NCI-H1417 treated with DMSO at 0.1 percent for 48 hours (cell line): ENCODE measurements around the gene SNRNP35.
"Not testable (repeated sequence)": the region's sequence is repeated elsewhere in the genome, so short reads cannot be mapped to it uniquely, and the experiment has no call there.

Source experiments
- DNase-seq: peaks from one replicate; lab custom pipeline; 2025; lab: John Stamatoyannopoulos, UW

The SNRNP35 gene

DNA sequence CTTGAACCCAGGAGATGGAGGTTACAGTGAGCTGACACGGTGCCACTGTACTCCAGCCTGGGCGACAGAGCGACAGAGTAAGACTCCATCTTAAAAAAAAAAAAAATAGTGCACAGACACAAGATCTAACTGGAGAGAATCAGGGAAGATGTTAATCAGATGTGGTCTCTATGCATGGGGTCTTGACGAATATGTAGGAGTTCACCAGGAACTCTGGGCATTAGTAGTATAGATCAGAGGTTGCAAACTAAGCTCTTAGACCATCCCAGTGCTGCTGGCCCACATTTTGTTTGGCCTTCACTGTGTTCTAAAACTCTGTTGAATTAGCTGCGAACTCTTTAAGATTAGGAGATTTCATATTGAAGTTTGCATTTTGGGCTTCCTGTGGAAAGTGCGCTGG, 31.6 kb downstream of the SNRNP35 start:
- no peak for DNase-seq

DNA sequence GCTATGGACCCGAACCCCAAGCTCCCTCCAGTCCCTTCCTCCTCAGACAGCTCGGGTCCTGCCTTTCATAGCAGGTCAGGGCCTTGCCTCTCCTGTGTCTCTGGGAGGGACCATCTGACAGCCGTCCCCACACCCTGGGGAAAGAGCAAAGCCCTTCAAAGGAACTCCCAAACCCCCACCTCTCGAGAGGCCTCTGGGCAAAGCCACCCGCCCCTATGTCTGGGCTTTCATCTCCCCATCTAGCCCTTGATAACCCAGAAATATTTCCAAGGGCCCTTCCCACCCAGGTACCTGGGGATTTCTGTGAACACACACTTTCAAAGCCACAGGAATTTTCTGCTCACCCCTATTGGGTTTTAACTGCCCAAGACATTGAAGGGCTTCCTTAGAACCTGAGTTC, 32.1 kb downstream of the SNRNP35 start:
- DNase-seq, result no peak

DNA sequence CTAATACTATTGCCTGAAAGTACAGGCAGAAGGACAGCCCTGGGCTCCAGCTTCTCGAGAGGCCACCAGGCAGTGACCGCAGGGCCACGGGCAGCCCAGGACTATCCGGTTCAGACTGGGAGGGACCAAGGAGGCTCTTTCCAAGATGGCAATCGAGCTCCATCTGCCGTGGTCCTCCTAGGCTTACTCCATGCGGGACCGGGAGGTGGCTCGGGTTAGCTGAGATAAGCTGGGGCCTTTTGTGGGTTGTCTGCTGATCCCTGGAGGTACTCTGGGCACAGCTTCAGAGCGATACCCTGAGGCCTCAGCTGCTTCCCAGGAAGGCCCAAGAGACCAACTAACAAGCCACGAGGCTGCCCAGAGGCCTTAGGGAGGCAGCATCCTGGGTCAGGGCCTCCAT, 33.1 kb downstream of the SNRNP35 start:
- no peak for DNase-seq

DNA sequence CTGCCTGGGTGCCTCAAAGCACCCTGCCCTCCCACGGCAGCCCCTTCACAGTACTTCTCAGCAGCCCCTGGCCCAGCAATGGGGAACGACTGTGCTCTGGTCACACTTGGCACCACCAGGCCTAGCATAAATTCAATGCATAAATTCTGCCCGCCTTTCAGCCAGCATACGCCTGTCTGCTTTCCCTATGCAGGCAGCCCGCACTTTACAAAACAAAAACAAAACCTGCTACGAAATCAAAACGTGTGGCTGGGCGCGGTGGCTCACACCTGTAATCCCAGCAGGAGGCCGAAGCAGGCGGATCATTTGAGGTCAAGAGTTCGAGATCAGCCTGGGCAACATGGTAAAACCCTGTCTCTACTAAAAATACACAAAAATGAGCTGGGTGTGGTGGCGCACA, 33.5 kb downstream of the SNRNP35 start:
- DNase-seq, result no peak

DNA sequence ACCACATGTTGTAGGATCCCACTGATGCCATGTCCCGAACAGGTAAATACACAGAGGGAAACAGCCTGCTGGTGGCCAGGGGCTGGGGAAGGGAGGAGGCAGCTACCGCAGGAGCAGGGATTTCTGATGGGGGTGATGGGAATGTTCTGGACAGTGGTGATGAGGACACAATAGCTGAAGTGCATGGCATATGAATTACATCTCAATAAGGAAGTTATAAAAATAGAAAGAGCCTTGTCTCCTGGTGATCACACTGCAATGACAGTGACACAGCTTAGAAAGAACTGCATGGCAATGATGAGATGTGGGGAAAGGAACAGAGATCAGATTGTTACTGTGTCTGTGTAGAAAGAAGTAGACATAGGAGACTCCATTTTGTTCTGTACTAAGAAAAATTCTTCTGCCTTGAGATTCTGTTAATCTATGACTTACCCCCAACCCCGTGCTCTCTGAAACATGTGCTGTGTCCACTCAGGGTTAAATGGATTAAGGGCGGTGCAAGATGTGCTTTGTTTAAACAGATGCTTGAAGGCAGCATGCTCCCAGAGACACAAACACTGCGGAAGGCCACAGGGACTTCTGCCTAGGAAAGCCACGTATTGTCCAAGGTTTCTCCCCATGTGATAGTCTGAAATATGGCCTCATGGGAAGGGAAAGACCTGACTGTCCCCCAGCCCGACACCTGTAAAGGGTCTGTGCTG, 34.5 kb downstream of the SNRNP35 start:
- DNase-seq, result not testable (repeated sequence)

DNA sequence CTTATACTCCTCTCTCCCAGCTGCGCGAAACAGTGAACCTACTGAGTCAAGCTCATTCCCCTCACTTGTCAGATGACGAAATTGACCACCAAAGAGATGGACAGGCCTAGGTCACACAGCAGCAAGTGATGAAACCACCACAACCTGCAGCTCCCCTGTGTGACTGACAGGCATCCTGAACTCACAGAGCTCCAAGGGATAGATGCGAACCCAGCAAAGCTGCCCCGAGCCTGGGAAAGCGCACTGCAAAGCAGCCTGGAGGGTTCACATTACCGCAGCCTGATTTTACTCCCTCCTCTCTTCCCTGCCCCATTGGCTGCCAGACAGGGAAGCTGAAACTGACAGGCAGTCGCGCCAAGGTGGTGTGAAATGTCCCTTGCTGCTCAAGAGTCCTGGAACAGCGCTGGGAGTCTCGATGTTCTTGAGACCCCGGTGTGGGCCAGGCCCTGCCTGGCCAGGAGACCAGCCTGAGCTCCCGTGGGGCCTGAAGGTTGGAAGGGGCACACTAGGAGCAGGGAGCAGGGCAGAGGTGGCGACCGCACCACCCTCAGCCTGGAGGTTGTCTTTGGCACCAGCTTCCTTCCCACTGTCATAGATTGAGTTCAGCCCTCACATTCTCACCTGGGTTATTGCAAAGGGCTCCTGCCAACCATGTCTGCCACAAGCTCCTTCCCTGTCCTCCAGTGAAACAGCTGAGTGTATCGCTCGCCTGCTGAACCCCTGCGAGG, 36.3 kb downstream of the SNRNP35 start:
- DNase-seq, result no peak

DNA sequence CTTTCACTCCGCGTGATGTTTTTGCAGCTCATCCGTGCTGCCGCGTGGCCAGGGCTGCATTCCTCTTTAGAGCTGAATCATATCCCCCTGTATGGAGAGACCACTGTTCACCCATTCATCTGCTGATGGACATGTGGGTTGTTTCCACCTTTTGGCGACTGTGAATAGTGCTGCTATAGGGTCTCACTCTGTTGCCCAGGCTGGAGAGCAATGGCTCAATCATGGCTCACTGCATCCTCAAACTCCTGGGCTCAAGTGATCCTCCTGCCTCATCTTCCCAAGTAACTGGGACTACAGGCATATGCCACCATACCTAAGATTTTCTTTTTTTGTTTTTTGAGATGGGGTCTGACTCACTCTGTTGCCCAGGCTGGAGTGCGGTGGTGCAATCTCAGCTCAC, 39.1 kb downstream of the SNRNP35 start:
- DNase-seq, result no peak

DNA sequence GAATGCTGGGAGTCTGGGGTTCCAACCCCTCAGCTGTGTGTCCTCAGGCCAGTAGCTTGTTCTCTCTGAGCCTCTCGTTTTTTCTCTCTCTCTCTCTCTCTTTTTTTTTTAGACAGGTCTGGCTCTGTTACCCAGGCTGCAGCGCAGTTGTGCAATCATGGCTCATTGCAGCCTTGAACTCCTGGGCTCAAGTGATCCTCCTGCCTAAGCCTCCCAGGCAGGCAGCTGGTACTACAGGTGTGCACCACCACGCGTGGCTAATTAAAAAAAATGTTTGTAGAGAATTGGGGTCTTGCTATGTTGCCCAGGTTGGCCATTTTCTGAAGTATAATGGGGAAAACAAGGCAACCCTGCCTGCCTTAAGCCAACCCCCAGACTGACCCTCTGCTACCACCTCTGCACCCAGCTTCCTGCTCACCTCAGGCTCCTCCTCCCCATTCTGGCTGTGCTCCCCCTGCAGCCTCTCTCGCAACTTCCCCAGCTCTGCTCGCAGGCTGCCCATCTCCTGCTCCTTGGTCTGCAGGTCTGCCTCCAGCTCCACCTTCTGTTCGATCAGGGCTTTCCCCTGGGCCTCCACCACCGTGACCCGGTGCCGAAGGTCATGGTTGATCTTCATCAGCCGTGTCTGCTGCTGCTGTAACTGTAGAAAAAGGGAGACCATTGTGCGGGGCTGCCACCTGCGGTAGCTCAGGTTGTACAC, 40.3 kb downstream of the SNRNP35 start:
- no peak for DNase-seq

DNA sequence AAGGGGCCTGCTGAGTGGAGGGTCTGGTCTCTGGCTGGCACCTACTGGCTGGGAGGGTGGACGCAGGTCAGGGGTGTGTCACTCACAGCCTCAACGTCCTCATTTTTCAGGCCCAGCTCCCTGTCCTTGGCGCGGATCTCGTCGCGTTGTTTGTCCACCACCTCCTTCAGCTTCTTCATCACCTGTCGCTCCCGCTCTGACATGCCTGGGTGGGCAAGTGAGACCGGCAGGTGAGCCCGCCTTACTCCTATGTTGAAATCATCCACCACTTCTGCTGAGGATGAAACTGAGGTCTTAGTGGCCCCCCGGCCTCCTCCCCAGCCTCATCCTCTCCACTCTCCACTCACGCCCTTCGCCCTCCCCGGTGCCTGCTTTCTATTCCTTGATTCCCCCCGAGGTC, 41.4 kb downstream of the SNRNP35 start:
- DNase-seq, result no peak

DNA sequence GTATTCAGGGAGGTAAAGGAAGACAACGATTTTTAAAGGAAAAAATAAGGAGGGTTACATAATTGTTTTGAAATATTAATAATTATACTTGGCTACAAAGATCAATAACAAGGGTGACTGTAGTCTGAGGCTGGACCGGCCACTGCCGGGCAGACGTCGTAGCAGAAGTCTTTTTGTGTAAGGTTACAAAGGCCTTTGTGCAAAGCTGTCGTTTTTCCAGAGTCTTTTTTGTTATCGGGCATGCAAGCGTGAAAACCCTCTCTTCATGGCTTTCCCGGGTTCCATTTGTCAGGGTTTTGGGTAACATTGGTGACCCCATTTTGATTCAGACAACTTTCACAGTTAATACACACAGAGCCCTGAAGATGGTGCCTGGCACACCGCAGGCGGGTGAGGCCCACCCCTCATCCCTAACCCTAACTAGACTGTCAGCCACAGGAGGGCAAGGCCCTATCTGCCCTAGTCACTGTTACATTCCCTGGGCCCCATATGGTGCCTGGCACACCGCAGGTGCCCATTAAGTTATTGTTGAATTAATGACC, 44.3 kb downstream of the SNRNP35 start:
- no peak for DNase-seq

DNA sequence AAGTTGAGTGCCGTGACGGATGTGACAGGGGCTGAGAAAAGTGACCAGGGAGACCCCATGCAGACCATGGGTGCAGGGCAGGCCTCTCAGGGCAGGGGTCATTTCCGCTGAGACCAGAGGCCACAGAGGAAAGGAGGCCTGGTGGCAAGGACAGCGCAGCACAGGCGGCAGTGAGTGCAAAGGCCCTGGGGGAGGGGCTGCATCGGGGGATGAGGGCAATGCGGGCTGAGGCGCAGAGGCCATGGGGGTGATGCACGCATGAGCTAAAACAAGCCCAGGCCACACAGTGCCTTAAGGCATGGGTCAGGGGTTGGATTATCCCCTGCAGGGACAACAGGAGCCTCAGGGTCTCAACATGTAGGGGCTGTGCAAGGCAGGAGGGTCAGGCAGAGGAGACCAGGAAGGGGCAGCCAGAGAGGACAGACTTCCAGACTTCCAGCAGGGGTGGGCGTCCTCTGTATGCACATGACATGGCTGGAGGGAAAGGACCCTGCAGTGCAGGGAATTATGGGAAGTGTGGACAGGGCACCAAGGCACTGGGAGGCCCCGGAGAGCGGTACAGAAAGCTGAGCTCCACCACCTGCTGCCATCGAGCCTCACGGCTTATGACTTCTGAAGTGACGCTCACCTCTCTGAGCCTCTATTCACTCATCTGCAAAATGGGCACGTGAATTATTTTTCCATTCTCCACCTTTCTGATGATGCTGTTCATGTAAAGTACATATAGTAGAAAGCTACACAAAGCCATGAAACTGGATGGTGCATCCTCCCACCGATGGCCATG, 48.3 kb downstream of the SNRNP35 start:
- DNase-seq, result no peak

DNA sequence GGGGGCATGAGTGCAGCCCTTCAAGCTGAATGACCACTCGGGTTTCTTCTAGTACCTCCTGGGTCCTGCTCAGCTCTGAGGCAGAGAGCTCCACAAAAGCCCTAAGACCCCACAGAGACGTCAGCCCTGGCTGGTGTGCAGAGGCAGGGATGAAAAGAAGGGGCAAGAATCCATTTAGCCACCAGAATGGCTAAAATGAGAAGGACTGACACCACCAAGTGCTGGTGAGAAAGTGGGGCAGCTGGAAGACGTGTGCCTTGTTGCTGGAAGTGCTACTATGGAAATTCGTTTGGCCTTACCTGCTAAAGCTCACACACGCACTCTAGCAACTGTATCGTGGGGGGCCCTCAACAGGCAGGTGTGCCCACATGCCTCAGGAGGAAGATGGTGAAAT, 48.9 kb downstream of the SNRNP35 start:
- DNase-seq, result no peak

DNA sequence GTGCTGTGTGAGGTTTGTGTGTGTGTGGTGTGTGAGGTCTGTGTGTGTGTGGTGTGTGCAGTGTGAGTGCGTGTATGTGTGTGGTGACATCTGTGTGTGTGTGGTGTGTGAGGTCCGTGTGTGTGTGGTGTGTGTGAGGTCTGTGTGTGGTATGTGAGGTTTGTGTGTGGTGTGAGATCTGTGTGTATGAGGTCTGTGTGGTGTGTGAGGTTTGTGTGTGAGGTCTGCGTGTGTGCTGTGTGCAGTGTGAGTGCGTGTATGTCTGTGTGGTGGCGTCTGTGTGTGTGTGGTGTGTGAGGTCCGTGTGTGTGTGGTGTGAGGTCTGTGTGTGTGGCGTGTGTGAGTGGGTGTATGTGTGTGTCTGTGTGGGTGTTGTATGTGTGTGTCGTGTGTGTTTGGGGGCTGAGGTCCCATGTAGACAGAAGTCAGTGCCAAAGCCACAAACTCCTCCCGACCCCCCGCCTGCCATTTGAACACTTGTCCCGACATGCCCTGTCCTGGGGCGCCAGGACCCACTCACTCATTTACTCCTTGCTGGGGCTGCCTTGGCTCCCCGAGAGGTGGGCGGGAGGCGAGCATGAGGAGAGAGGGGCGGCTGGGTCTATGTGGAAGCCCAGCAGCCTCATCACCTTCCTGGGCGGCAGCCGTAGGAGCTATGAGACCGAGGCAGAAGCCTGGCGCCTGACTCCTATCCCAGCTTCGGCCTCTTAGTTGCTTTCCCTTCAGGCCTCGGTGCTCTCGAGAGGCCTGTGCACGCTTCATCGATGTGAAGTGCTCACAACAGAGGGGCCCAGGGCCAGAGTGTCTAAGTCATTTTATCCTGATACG, 55.1 kb downstream of the SNRNP35 start:
- DNase-seq, result no peak

DNA sequence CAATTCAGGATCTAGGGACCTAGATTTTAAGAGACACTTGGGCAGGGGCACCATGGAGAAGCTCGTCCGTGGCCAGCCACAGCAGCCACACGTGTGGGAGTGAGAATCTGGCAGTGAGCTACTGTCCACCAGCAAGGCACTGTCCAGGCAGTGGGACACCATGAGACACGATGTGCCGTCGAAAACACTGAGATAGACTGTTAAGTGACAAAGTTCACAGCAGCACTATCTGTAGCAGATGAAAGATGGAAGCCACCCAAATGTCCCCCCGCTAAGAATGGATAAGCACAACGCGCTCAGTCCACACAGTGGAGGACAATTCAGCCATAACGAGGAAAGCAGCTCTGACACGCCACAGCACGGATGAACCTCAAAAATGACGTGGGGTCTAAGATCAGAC, 55.9 kb downstream of the SNRNP35 start:
- DNase-seq, result no peak

DNA sequence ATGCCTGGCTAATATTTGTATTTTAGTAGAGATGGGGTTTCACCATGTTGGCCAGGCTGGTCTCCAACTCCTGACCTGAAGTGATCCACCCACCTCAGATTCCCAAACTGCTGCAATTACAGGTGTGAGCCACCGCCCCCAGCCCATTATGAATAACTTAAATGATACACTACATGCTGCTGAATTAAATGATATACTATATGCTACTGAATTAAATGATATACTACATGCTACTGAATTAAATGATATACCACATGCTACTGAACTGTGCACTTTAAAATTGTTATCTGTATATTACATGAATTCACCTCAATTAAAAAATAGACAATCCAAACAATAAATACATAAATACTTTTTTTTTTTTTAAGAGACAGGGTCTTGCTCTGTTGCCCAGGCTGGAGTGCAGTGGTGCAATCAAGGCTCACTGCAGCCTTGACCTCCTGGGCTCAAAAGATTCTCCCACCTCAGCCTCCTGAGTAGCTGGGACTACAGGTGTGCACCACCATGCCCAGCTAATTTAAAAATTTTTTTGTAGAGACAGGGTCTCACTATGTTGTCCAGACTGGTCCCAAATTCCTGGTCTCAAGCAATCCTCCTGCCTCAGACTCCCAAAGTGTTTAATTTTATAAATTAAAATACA, 56.8 kb downstream of the SNRNP35 start:
- not testable (repeated sequence) for DNase-seq

DNA sequence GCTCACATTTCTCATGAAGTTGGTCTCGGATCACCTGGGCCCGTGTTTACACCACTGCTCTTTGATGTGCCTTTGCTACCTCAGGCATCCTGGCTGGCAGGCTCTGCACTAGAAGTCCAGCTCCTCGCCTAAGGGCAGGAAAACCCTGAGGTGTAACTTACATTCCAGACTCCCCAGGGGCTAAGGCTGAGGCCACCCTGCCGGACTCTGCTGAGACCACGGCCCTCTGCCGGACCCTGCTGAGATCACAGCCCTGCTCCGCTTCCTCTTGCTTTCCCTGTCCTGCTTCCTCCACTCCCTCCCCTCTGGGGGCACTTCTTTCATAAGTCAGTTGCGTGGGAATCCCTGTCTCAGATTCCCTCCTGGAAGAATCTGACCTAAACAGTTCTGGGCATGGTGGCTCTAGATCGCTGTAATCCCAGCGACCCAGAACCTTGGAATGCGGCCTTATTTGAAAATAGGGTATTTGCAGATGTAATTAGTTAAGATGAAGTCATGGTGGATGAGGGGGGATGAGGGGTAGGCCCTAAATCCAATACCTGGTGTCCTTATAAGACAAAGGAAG, 58.4 kb downstream of the SNRNP35 start:
- no peak for DNase-seq
